GM21528 (cell line): ENCODE results near the gene SDF2.

ENCODE experiments used
- ATAC-seq: cut with Tn5 transposase; IDR thresholded peaks from one replicate; pipeline ENCODE4 v1.9.1; 2021; ENCODE audit warnings: mild to moderate bottlenecking, moderate library complexity; ENCODE audit not compliant: unreplicated experiment, low FRiP score

Gene SDF2

DNA sequence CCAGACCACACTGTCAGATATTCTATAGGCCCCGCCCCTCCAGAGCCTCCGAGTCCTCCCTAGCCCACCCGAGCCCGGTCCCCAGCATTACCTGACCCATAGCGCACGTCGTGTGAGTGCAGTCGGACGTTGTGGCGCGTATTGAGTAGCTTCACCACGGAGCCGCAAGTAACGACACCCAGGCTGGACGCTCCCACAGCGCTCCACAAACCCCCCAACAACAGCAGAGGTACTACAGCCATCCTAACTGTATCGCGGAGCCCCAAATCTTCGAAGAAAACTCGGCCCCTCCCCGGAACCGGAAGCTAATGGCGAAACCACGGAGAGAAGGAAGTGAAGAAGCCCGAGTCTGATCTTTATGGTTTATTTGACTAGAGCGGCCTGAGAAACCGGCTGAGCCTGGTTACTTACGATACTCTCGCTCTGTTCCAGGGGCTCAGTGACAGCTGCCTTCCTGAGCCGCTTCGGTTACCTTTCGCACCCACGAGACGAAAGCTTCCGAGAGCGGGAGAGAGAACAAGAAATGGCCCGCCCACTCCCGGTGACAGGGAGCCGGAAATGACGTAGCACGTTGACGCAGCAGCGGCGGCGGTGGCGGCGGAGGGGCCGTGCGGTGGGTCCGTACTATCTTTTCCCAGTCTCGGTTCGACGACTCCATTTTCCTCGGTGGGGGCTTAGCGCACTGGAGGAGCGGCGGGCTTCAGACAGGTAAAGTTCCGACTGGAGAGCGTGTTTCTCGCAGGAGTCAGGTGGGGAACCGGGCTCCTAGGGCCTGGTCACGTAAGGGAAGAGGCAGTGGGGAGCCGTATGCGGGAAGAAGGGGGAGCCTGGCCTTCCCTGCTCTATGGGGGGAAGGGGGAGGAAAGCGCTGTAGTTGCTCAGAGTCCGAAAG lies at the start of gene SDF2, which contains the start of gene SUPT6H:
SDF2 (minus strand) TSS at position 272 of the 892 bp plus-strand sequence; CDS start at position 242, 30 bp downstream.
SUPT6H (plus strand) TSS at position 571 of the 892 bp plus-strand sequence. CDS start 11,197 bp downstream, outside the sequence.
- ATAC-seq, result peak; percentile 80

- peak; percentile 74 for ATAC-seq
Observed at GRCh38 chr17:28710861-28711722, 49.4 kb upstream of the SDF2 start.

GRCh38 chr17:28707339-28707720 lies 45.6 kb upstream of the SDF2 start:
- no peak for ATAC-seq

- ATAC-seq, result no peak
Observed at GRCh38 chr17:28706471-28707338, 45.0 kb upstream of the SDF2 start.

DNA sequence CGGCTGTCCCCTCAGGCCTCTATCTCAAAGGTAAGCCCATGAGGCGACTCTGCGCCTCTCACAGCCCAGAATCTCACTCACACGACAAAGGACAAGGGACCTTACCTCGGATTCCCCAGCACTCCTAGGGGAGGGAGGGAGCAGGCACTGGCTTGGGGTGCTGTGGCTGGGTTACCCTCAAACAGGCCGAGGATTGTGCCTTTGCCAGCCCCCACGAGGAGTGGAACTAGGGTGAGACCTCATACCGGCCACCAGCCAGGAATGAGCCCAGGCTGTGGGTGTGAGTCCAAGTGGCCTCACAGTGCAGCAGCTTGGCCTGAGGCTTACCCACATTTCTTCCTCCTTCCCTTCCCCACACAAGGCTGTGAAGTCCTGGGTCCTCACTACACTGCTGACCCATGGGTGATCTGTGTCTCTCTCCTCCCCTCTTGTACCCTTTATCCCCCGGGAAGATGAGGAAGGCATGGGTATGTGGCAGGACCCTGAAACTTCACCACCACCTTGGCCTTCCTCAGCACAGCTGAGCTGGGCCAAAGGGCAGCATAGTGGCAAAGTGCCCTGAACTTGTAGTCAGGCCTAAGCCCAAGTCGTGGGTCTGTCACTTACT lies 44.1 kb upstream of the SDF2 start:
- ATAC-seq, result no peak

GRCh38 chr17:28705074-28705659 lies 43.5 kb upstream of the SDF2 start:
- ATAC-seq, result no peak

- no peak for ATAC-seq
Observed at GRCh38 chr17:28704219-28704858, 42.6 kb upstream of the SDF2 start.

DNA sequence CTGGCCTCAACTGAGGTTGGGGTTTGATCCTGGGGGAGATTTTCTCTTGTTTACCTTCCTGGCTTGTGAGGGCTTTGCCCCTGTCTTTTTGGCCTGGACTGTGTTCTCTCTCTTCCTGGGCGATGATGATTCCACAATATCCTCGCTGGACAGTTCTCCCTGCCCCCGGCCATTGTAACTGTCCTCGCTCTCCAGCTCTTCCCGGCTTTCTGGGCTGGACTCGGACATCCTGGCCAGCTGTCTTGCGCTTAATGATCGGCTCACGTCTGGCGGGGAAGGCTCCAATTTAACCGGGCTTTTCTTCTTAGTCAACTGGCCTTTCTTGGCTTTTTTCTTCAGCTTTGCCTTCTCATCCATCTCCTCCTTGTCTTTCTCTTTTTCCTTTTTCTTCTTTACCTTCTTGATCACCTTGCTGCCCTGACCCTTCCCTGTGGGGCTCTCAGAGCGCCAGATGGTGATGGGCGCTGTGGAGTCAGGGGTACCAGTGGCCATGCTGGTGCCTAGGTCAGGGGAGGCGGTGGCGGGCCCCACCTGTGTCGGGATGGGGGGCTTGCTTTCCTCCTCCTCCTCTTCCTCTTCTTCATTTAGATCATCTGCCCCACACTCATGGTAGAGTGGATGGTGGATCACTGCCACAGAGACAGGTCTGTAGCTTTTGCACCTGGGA lies 42.0 kb upstream of the SDF2 start:
- ATAC-seq, result no peak

GRCh38 chr17:28702752-28703150 lies 41.0 kb upstream of the SDF2 start:
- no peak for ATAC-seq

- no peak for ATAC-seq
Observed at GRCh38 chr17:28702026-28702751, 40.5 kb upstream of the SDF2 start.

DNA sequence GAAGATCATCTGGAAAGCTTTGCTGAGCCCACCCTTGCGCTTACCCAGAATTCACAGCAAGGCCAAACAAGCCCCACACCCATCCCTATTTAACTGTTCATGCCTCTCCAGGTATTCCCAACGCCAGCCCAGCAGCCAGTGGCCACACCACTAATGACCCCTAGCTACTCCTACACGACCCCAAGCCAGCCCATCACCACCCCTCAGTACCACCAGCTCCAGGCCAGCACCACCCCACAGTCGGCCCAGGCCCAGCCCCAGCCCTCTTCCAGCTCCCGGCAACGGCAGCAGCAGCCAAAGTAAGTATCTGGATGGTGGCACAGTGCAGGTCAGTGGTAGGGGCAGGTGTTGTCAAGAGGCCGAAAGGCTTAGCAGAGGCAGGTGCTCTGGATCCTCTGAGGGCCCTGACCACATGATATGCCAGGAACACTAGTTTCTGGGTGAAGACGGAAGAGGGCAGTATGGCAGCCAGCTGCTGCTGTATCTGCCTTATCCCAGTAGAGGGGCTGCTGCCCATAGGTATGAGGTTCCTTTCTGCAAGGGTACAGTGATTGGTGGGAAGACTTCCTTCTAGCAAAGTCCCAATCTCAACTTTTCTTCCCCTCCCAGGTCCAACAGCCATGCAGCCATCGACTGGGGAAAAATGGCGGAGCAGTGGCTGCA lies 39.3 kb upstream of the SDF2 start:
- ATAC-seq, result no peak

GRCh38 chr17:28700278-28700677 lies 38.6 kb upstream of the SDF2 start:
- no peak for ATAC-seq

GRCh38 chr17:28698253-28698941 lies 36.7 kb upstream of the SDF2 start:
- no peak for ATAC-seq

GRCh38 chr17:28693869-28694268 lies 32.2 kb upstream of the SDF2 start:
- no peak for ATAC-seq

DNA sequence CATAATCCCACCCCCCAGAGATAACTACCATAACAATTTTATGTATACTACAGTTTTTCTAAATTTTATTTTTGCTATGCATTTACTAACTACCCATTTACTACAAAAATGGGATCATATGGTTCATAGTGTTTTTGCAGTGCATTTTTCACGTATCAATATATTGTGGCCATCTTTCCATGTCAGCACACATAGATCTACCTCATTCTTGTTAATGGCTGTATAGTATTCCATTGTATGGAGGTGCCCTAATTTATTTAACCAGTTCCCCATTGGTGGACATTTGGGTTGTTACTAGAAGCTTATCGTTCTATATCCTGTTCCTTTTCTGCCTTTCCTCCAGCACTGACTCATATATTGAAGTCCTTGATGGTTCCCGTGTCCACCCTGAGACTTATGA lies 27.3 kb upstream of the SDF2 start:
- no peak for ATAC-seq

DNA sequence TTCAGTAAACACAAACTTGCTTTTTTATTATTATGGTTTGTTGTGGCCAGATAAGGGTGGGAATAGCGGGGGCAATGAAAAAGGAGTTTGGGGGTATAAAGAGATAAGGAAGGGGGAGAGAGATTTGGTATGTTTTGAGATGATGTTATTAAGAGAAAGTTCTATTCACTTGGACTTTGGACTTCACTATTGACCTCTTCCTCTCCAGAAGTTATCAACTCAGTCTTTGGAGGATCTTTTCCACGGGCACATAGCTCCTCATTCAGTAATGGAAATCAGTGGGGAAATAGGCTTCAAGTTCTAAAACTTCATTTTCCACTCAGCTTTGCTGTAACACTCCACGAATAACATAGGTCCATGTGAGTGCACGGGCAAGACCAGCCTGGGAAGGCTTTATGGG lies 26.8 kb upstream of the SDF2 start:
- no peak for ATAC-seq

- ATAC-seq, result no peak
Observed at GRCh38 chr17:28686296-28686695, 24.6 kb upstream of the SDF2 start.
